SJSA1 (cell line): ENCODE data around the gene ANKRD18A. TPM values are rescaled to one million over a fixed set of nuclear protein-coding genes. Genes with fewer than 3 reads are reported as not detected.

Experiments used
- DNase-seq, 2 experiments: peaks; one replicate each; pipeline ENCODE4 v3.0.0-alpha.2; 2015 to 2020; ENCODE audit warnings: low spot score in 2 of 2, low read depth in 1 of 2
- H3K27ac ChIP-seq: fragments of 250-450 bp; sonication (Bioruptor Pico); 2 replicates; pipeline ENCODE4 v1.5.1; 2020; ENCODE audit warnings: mild to moderate bottlenecking, moderate library complexity
- H3K27me3 ChIP-seq: fragments of 250-450 bp; sonication (Bioruptor Pico); replicated peaks from 2 replicates; pipeline ENCODE4 v1.5.1; 2020; ENCODE audit warnings: mild to moderate bottlenecking, moderate library complexity
- H3K36me3 ChIP-seq: fragments of 250-450 bp; sonication (Bioruptor Pico); 2 replicates; pipeline ENCODE4 v1.5.1; 2020; ENCODE audit warnings: mild to moderate bottlenecking
- H3K4me1 ChIP-seq: fragments of 250-450 bp; sonication (Bioruptor Pico); replicated peaks from 2 replicates; pipeline ENCODE4 v1.6.1; 2021; ENCODE audit warnings: mild to moderate bottlenecking
- H3K4me3 ChIP-seq: fragments of 250-450 bp; sonication (Bioruptor Pico); 2 replicates; pipeline ENCODE4 v1.5.1; 2020; ENCODE audit warnings: mild to moderate bottlenecking
- H3K9me3 ChIP-seq: fragments of 250-450 bp; sonication (Bioruptor Pico); replicated peaks from 2 replicates; pipeline ENCODE4 v1.5.1; 2020; ENCODE audit warnings: mild to moderate bottlenecking
- total RNA-seq: library from RNA; depleted of rRNA; stranded (reverse); fragments of >200 nt; shearing (Covaris generic); gene quantifications from 2 replicates; pipeline ENCODE4 v1.2.3, GENCODE V29; 2014

Gene ANKRD18A
- total RNA-seq, 1 experiment from 2014 or later, result not detected

DNA sequence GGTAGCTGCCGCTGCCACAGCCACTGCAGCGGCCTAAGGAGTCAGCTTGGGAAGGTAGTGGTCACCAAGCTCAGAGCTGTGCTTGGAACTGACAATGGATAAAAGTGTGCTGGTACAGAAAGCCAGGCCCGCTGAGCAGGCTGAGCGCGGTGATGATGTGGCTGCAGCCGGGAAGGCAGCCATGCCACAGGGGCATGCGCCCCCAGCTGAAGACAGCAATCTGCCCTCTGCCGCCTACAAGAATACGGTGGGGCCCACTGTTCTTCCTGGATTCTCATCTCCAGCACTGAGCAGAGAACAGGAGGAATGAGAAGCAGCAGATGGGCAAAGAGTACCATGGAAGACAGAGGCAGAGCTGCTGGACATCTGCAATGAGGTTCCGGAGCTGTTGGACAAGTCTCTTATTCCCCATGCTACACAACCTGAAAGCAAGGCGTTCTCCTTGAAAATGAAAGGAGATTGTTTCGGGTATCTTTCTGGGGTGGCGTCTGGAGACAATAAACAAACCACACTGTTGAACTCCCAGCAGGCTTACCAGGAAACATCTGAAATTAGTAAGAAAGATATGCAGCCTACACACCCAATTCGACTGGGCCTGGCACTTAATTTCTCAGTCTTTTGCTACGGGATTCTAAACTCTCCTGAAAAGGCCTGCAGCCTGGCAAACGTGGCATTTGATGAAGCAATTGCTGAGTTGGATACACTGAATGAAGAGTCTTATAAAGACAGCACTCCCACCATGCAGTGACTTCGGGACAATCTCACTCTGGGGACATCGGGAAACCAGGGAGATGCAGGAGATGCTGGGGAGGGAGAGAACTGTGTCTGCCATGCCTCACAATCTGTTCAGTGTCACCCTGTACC lies 22.8 kb upstream of the ANKRD18A start:
- H3K4me3 ChIP-seq, result no peak overlapping the region
- H3K27ac ChIP-seq, result no peak overlapping the region
- no peaks in the 10 kb centered on the region for H3K9me3 ChIP-seq
- no peaks in the 10 kb centered on the region for H3K27me3 ChIP-seq
- no peak for DNase-seq
- no peaks in the 10 kb centered on the region for H3K4me1 ChIP-seq
- H3K36me3 ChIP-seq, result no peaks in the 10 kb centered on the region

DNA sequence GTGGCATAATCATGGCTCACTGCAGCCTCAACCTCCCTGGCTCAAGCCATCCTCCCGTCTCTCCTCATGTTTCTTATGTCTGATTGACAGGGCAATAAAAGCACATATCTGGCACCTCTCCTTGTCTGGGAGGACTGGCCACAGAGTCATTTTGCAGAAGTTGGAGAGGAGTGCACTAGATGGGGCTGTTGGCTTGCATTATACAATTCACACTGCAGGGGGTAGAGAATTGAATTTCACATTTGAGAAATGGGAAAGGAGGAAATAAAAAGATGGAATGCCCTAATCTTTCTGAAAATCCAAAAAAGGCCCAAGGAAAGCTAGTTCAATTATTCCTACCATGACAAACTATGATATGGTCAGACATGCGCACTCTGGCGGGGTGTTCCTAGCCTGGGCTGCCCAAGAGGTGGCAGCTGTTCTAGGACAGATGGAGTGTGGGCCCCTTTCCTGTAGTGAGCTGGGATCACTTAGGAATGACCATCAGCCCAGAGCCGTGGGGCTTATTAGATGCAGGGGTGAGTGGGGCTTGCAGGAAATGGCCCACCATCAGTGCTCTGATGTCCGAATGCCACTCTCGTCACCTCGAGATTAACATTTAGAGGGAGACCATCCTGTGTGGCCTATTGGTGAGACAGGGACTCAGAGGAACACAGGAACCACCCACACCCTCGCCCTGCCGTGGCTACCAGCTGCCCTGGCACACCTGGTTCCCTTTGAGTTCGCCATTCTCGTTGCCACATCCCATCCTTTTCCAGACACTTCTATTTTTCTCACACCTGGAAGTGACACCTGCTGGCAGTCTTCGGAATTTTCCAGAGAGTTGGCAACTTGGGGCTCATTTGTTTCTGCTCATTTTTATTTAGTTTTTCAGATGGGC lies 21.8 kb upstream of the ANKRD18A start:
- Histone ChIP-seq H3K4me3 (no peak overlapping the region), H3K36me3 (no peaks in the 10 kb centered on the region), H3K27ac (no peak overlapping the region), H3K9me3 (no peaks in the 10 kb centered on the region), H3K27me3 (no peaks in the 10 kb centered on the region), H3K4me1 (no peaks in the 10 kb centered on the region)
- DNase-seq, result peak in 1 of 2 experiments; percentile 46

DNA sequence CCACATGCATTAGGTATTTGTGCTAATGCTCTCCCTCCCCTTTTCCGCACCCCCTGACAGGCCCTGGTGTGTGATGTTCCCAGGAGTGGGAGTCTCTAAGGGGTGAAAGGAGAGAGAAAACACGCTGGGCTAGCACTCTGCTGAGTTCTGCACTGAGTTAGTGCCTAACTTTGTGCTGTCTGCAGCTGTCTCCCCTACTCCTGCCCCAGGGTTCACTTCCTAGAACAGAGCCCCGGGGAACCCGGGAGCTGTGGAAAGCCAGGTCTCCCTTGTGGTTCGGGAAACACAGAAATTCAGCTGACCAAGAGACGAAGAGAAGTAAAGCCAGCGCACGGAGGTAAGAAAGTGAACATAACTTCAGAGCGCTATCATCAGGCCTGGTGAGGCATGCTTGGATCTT lies 20.7 kb upstream of the ANKRD18A start:
- H3K27ac ChIP-seq, result no peak overlapping the region
- no peaks in the 10 kb centered on the region for H3K9me3 ChIP-seq
- no peaks in the 10 kb centered on the region for H3K4me1 ChIP-seq
- no peak for DNase-seq
- H3K36me3 ChIP-seq, result no peaks in the 10 kb centered on the region
- H3K27me3 ChIP-seq, result no peaks in the 10 kb centered on the region
- H3K4me3 ChIP-seq, result no peak overlapping the region

DNA sequence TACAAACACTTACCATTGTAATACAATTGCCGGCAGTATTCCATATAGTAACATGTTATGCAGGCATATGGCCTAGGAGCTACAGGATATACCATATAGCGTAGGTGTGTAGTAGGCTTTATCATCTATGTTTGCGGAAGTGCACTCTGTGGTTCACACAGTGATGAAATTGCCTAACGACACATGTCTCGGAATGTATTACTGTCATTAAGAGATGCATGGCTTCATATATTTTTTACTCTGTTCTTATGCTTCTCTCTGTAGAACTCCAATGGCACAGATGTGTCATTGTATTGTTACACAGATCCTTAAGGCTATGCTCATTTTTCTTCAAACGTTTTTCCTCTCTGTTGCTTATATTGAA lies 19.2 kb upstream of the ANKRD18A start:
- Histone ChIP-seq H3K36me3 (no peaks in the 10 kb centered on the region), H3K27me3 (no peaks in the 10 kb centered on the region), H3K4me1 (no peaks in the 10 kb centered on the region), H3K4me3 (no peak overlapping the region), H3K9me3 (no peaks in the 10 kb centered on the region), H3K27ac (no peak overlapping the region)
- no peak for DNase-seq

DNA sequence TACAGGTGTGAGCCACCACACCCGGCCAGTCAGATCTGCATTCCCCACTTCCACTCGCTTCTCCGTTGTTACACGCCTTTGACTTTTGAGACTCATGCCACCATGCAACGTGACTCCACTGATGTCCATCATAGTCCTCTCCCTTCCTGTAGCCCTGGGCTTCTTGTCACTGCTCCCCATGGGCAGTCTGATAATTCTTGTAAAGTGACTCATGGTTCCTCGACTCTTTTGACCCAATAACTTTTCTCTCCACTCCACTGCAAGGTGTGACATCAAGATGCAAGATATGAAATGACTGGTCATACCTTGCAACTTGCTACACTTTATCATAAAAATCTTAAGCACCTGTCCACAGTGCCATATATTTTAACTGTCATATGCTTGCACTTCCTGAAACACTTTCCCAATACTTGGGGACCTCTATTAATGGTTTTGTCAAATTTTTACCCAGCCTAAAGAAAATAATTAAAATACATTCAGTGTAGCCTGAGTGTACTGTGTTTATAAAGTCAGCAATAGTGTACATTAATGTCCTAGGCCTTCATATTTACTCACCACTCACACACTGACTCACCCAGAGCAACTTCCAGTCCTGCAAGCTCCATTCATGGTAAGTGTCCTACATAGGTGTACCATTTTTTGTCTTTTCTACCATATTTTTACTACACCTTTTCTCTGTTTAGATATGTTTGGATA lies 18.6 kb upstream of the ANKRD18A start:
- no peaks in the 10 kb centered on the region for H3K27me3 ChIP-seq
- no peaks in the 10 kb centered on the region for H3K36me3 ChIP-seq
- H3K9me3 ChIP-seq, result no peaks in the 10 kb centered on the region
- H3K4me3 ChIP-seq, result no peak overlapping the region
- H3K4me1 ChIP-seq, result no peaks in the 10 kb centered on the region
- H3K27ac ChIP-seq, result no peak overlapping the region
- no peak for DNase-seq

DNA sequence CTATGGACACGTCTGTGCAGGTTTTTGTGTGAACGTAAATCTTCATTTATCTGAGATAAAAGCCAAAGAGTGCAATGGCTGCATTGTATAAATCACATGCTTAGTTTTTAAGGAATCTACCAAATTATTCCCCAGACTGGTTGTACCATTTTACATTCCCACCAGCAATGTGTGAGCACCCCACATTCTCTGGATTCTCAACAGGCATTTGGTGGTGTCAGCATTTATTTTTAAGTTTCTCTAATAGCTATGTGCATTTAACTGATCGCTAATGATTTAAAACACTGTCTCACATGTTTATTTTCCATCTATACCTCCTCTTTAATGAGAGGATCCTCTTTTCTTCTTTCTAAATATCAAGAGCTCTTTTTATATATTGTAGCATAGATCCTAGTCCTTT lies 13.9 kb upstream of the ANKRD18A start:
- no peak for DNase-seq
- Histone ChIP-seq H3K9me3 (no peaks in the 10 kb centered on the region), H3K36me3 (no peaks in the 10 kb centered on the region), H3K4me1 (no peaks in the 10 kb centered on the region), H3K27me3 (no peaks in the 10 kb centered on the region), H3K4me3 (no peak overlapping the region), H3K27ac (no peak overlapping the region)

DNA sequence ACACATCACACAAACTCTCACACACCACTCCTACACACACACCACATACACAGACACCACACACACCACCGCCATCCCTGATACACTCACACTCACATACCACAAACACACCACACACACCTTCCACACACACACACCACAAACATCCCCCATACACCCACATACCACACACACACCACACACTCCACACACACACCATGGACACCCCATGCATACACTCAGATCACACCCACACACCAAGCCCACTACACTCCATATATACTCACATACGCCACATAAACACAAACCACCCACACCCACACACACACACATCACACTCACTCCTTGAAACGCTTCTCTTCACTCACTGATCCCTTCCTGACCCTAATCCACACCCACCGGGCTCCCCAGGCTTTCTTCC lies 9.1 kb upstream of the ANKRD18A start:
- H3K36me3 ChIP-seq, result no peaks in the 10 kb centered on the region
- H3K27me3 ChIP-seq, result no peaks in the 10 kb centered on the region
- no peak overlapping the region for H3K27ac ChIP-seq
- no peak for DNase-seq
- H3K4me3 ChIP-seq, result no peak overlapping the region
- no peaks in the 10 kb centered on the region for H3K4me1 ChIP-seq
- H3K9me3 ChIP-seq, result no peaks in the 10 kb centered on the region

DNA sequence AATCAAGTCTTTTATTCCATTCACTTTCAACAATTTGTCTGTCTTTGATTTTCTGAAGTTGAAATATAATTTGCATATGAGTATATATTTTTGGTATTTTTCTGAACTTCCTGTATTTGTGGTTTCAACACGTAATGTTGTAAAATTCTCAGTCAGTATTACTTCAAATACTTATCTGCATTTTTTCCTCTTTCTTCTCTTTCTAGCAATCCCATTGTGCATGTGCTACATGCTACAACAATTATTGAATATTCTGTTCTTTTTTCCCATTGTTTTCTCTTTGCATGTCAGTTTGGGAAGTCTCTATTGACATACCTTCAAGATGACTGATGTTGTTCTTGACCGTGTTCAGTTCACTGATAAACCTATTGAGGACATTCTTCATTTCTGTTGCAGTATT lies 5.6 kb upstream of the ANKRD18A start:
- no peaks in the 10 kb centered on the region for H3K9me3 ChIP-seq
- no peak overlapping the region for H3K27ac ChIP-seq
- no peak for DNase-seq
- no peak overlapping the region for H3K4me3 ChIP-seq
- H3K36me3 ChIP-seq, result no peaks in the 10 kb centered on the region
- peaks cover 10% of the 10 kb centered on the region; the same call in 1 of the 2 replicates for H3K27me3 ChIP-seq
- H3K4me1 ChIP-seq, result no peaks in the 10 kb centered on the region; the same call in 1 of the 2 replicates

DNA sequence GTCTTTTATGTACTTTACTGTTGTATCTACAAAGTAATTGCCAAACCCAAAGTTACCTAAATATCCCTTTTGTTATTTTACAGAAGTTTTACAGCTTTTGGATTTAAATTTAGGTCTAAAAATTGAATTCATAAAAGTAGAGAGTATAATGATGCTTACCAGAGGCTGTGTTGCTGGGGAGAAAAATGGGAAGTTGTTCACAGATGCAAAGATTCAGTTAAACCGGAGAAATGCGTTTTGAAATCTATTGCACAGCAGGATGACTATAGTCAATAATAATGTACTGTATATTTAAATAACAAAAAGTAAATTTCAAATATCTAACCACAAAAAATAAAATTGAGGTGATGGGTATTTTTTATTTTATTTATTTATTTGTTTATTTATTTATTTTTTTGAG lies 2.6 kb upstream of the ANKRD18A start:
- no peaks in the 10 kb centered on the region for H3K9me3 ChIP-seq
- H3K27ac ChIP-seq, result no peak overlapping the region
- no peak overlapping the region for H3K4me3 ChIP-seq
- DNase-seq, result no peak
- peaks cover 16% of the 10 kb centered on the region for H3K27me3 ChIP-seq
- H3K4me1 ChIP-seq, result peaks cover 5% of the 10 kb centered on the region
- no peaks in the 10 kb centered on the region for H3K36me3 ChIP-seq

DNA sequence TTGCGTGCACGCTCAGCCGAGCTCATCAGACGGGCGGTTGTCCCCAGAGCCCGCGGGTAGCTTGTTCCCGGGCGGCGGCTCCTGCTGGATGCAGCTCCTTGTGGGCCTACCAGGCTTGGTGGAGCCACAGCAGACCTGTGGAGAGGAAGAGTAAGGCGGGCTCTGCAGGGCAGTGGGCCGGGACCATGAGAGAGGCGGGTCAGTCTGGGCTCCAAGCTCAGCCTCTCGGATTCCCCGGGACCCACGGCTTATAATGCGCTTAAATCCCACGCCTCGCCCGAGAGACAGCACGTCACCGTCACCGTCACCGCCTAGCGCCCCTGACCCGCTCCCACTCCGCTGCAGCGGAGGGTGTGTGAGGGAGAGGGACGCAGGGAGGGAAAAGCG lies 1.9 kb upstream of the ANKRD18A start:
- H3K27me3 ChIP-seq, result peaks cover 16% of the 10 kb centered on the region
- DNase-seq, result no peak
- no peaks in the 10 kb centered on the region for H3K9me3 ChIP-seq
- H3K4me3 ChIP-seq, result no peak overlapping the region
- H3K27ac ChIP-seq, result no peak overlapping the region
- H3K36me3 ChIP-seq, result no peaks in the 10 kb centered on the region
- peaks cover 5% of the 10 kb centered on the region for H3K4me1 ChIP-seq

DNA sequence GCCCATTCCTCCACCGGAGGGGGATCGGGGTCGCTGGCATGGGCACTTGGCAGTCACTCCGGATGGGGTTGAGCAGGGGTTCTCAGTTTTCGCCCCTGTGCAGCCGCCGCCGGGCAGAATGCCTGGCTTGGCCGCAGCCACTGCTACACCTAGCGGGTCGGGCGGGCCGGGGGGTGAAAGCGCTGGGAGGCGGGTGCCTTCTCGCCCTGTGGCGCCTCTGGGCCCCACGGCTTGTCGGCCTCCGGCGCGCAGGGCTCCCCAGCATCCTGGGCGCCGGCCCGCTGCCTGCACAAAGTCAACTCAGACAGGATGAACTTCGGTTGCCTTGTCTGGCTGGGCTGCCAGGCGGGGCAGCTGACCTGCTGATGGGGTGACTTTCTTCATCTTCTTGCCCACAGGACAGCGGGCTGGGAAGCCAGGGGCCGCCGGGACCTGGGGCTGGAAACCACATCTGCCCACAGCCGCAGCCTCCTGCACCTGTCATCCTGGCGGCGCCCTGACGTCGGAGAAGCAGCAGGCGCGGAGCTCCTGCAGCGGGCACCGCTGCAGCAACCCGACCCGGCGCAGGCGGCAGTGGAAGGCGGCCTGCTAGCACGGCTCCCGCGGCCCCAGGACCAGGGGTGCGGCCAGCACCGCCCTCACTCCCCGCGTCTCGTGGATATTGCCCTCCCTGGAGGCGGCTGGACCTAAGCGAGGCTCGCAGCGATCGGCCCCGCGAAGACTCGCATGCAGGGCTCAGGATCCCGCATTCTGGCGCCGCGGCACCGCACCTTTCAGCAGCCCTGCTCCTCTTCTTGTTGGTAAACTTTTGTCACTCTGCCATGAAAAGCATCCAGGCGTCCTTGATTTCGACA lies 1.3 kb upstream of the ANKRD18A start:
- Histone ChIP-seq H3K27ac (no peak overlapping the region), H3K27me3 (peaks cover 16% of the 10 kb centered on the region), H3K9me3 (no peaks in the 10 kb centered on the region), H3K4me1 (peaks cover 5% of the 10 kb centered on the region), H3K4me3 (no peak overlapping the region), H3K36me3 (no peaks in the 10 kb centered on the region)
- DNase-seq, result no peak

DNA sequence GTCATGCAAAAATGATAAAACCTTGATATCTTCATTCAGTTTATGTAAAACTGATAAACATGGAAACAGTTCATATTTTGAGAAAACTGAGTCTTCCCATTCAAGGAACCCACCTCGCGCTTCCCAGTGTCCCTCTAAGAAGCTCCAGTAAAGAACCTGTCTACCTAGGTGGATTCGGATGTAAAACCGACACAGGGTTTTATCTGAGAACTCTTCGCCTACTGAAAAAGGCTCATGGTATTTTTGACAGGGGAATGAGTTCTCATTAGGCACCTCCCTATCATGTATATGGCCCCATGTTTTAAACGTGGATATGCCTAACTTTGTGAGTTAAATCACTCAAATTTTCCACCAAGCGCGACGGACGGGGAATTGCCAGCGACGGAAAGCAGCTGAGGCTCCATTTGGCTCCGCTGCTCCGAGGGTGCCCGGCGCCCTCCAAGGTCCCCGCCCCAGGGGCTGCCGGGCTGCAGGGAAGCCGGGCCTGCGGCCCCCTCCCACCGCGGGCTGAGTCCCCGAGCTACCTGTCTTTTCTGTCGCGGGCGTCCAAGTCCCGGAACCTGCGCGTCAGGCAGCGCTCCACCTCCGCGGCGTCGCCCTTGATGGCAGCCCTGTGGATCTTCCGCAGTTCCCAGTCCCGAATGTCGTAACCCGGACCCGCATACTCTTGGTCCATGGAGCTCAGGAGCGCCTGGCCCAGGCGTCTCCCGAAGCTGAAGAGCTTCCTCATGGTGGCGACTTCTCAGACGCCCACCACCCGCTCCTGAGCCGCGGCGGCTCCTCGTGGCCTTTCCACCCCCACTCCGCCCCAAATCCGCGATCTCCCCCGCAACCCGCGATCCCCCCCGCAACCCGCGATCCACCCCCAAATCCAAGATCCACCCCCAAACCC lies 594 bp downstream of the ANKRD18A start:
- Histone ChIP-seq H3K27ac (no peak overlapping the region), H3K4me3 (no peak overlapping the region), H3K36me3 (no peaks in the 10 kb centered on the region), H3K4me1 (peaks cover 5% of the 10 kb centered on the region), H3K27me3 (peaks cover 16% of the 10 kb centered on the region), H3K9me3 (no peaks in the 10 kb centered on the region)
- DNase-seq, result no peak
